H1 (cell line): ENCODE measurements around the gene TFCP2L1. TPM values are rescaled to one million over a fixed set of nuclear protein-coding genes. Genes with fewer than 3 reads are reported as not detected.

Experiments
- CREB1 ChIP-seq: IDR thresholded peaks from 2 replicates; pipeline ENCODE4 v1.6.1; 2012; ENCODE audit warnings: inconsistent platforms
- EZH2 ChIP-seq: fragments of 200-600 bp; sonication (generic); IDR thresholded peaks from 2 replicates; pipeline ENCODE4 v1.7.1; 2012; ENCODE audit warnings: low read depth, mild to moderate bottlenecking, moderate library complexity, low read length, inconsistent platforms; ENCODE audit not compliant: severe bottlenecking
- NRF1 ChIP-seq: IDR thresholded peaks from 2 replicates; pipeline ENCODE4 v1.6.1; 2011; ENCODE audit warnings: mild to moderate bottlenecking, low read depth, low read length, improper control_type of control experiment
- YY1 ChIP-seq: IDR thresholded peaks from 2 replicates; pipeline ENCODE4 v1.6.1; 2011; ENCODE audit warnings: low read depth, mild to moderate bottlenecking, low read length
- polyA plus RNA-seq, 7 experiments: library from polyadenylated mRNA; depleted of rRNA in 3 of 7; stranded (reverse) in 5 of 7; unstranded in 2 of 7; fragments of >200 nt in 5 of 7; fragments of 200-250 nt in 2 of 7; gene quantifications; 1 replicate in 5 of 7; 2 replicates in 1 of 7; 4 replicates in 1 of 7; pipeline versions ENCODE4 v1.2.1 to v1.2.3, GENCODE V29; 2011 to 2013; ENCODE audit warnings: missing spikeins in 2 of 7, mixed read lengths in 2 of 7
- total RNA-seq: library from RNA; stranded (reverse); fragmentation: NEBNext Ultra II Directional; extraction: Animal tissue kit (Norgen Biotek cat#: 25700); gene quantifications from 2 replicates; pipeline ENCODE4 v1.2.1, GENCODE V29; 2021
- TF ChIP-seq, protein P1 (sequence below): fragments of 300-600 bp; sonication (generic); IDR thresholded peaks from 2 replicates; pipeline ENCODE4 v1.7.1; 2012; ENCODE audit warnings: low read length, moderate library complexity, mild to moderate bottlenecking, inconsistent platforms; ENCODE audit not compliant: insufficient replicate concordance

The TFCP2L1 gene
- total and polyA plus RNA-seq, 2 of the 8 experiments (the other 6 are each of a cell fraction or from before 2014, with no cell fraction given): 1.5 to 3.8 TPM

- TF ChIP-seq, protein P1, sequence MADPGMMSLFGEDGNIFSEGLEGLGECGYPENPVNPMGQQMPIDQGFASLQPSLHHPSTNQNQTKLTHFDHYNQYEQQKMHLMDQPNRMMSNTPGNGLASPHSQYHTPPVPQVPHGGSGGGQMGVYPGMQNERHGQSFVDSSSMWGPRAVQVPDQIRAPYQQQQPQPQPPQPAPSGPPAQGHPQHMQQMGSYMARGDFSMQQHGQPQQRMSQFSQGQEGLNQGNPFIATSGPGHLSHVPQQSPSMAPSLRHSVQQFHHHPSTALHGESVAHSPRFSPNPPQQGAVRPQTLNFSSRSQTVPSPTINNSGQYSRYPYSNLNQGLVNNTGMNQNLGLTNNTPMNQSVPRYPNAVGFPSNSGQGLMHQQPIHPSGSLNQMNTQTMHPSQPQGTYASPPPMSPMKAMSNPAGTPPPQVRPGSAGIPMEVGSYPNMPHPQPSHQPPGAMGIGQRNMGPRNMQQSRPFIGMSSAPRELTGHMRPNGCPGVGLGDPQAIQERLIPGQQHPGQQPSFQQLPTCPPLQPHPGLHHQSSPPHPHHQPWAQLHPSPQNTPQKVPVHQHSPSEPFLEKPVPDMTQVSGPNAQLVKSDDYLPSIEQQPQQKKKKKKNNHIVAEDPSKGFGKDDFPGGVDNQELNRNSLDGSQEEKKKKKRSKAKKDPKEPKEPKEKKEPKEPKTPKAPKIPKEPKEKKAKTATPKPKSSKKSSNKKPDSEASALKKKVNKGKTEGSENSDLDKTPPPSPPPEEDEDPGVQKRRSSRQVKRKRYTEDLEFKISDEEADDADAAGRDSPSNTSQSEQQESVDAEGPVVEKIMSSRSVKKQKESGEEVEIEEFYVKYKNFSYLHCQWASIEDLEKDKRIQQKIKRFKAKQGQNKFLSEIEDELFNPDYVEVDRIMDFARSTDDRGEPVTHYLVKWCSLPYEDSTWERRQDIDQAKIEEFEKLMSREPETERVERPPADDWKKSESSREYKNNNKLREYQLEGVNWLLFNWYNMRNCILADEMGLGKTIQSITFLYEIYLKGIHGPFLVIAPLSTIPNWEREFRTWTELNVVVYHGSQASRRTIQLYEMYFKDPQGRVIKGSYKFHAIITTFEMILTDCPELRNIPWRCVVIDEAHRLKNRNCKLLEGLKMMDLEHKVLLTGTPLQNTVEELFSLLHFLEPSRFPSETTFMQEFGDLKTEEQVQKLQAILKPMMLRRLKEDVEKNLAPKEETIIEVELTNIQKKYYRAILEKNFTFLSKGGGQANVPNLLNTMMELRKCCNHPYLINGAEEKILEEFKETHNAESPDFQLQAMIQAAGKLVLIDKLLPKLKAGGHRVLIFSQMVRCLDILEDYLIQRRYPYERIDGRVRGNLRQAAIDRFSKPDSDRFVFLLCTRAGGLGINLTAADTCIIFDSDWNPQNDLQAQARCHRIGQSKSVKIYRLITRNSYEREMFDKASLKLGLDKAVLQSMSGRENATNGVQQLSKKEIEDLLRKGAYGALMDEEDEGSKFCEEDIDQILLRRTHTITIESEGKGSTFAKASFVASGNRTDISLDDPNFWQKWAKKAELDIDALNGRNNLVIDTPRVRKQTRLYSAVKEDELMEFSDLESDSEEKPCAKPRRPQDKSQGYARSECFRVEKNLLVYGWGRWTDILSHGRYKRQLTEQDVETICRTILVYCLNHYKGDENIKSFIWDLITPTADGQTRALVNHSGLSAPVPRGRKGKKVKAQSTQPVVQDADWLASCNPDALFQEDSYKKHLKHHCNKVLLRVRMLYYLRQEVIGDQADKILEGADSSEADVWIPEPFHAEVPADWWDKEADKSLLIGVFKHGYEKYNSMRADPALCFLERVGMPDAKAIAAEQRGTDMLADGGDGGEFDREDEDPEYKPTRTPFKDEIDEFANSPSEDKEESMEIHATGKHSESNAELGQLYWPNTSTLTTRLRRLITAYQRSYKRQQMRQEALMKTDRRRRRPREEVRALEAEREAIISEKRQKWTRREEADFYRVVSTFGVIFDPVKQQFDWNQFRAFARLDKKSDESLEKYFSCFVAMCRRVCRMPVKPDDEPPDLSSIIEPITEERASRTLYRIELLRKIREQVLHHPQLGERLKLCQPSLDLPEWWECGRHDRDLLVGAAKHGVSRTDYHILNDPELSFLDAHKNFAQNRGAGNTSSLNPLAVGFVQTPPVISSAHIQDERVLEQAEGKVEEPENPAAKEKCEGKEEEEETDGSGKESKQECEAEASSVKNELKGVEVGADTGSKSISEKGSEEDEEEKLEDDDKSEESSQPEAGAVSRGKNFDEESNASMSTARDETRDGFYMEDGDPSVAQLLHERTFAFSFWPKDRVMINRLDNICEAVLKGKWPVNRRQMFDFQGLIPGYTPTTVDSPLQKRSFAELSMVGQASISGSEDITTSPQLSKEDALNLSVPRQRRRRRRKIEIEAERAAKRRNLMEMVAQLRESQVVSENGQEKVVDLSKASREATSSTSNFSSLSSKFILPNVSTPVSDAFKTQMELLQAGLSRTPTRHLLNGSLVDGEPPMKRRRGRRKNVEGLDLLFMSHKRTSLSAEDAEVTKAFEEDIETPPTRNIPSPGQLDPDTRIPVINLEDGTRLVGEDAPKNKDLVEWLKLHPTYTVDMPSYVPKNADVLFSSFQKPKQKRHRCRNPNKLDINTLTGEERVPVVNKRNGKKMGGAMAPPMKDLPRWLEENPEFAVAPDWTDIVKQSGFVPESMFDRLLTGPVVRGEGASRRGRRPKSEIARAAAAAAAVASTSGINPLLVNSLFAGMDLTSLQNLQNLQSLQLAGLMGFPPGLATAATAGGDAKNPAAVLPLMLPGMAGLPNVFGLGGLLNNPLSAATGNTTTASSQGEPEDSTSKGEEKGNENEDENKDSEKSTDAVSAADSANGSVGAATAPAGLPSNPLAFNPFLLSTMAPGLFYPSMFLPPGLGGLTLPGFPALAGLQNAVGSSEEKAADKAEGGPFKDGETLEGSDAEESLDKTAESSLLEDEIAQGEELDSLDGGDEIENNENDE: no peak
- TF ChIP-seq EZH2 (no peak), YY1 (no peak), NRF1 (no peak), CREB1 (no peak)
- TF ChIP-seq, all 59 proteins: peak for 0
Observed at GRCh38 chr2:121241466-121241865, 43.5 kb downstream of the TFCP2L1 start (continued).
